SHP77 (cell line): Measurements from ENCODE around the gene TTC7B.

Source experiments
- DNase-seq, 2 experiments: peaks; one replicate each; lab custom pipeline; 2025; lab: John Stamatoyannopoulos, UW

TTC7B gene

GRCh38 chr14:90674716-90675115, 141.5 kb downstream of the TTC7B start:
- DNase-seq: no peak

- DNase-seq: no peak
These were observed 142.1 kb downstream of the TTC7B start for GRCh38 chr14:90674043-90674670.

- DNase-seq: no peak
These were observed 144.6 kb downstream of the TTC7B start for GRCh38 chr14:90671382-90672234.

GRCh38 chr14:90669731-90670130, 146.5 kb downstream of the TTC7B start:
- DNase-seq: no peak

GRCh38 chr14:90666571-90666970, 149.7 kb downstream of the TTC7B start:
- no peak for DNase-seq

GRCh38 chr14:90665321-90666000, 150.8 kb downstream of the TTC7B start:
- no peak for DNase-seq

GRCh38 chr14:90664911-90665310, 151.3 kb downstream of the TTC7B start:
- DNase-seq: no peak

GRCh38 chr14:90663680-90664079, 152.6 kb downstream of the TTC7B start:
- DNase-seq: no peak

- DNase-seq: no peak
These were observed 153.1 kb downstream of the TTC7B start for GRCh38 chr14:90663140-90663539.

- DNase-seq: no peak
These were observed 154.4 kb downstream of the TTC7B start for GRCh38 chr14:90661866-90662265.

GRCh38 chr14:90660865-90661570, 155.2 kb downstream of the TTC7B start:
- no peak for DNase-seq

GRCh38 chr14:90659156-90659555, 157.1 kb downstream of the TTC7B start:
- DNase-seq: no peak

GRCh38 chr14:90658541-90658967, 157.7 kb downstream of the TTC7B start:
- DNase-seq: no peak

- no peak for DNase-seq
These were observed 159.3 kb downstream of the TTC7B start for GRCh38 chr14:90656973-90657372.

- no peak for DNase-seq
These were observed 160.4 kb downstream of the TTC7B start for GRCh38 chr14:90655829-90656228.

GRCh38 chr14:90654831-90655276, 161.4 kb downstream of the TTC7B start:
- no peak for DNase-seq

GRCh38 chr14:90652626-90653025, 163.6 kb downstream of the TTC7B start:
- DNase-seq: no peak

- no peak for DNase-seq
These were observed 164.2 kb downstream of the TTC7B start for GRCh38 chr14:90651976-90652560.

GRCh38 chr14:90651271-90651804, 164.9 kb downstream of the TTC7B start:
- no peak for DNase-seq

- DNase-seq: no peak
These were observed 166.6 kb downstream of the TTC7B start for GRCh38 chr14:90649557-90650135.

GRCh38 chr14:90649083-90649482, 167.1 kb downstream of the TTC7B start:
- no peak for DNase-seq
